Cardiac septum (tissue), 1 donor: Measurements from ENCODE around the gene CAT. TPM values are rescaled to one million over a fixed set of nuclear protein-coding genes. Genes with fewer than 3 reads are reported as not detected.

ENCODE experiments used
- DNase-seq: peaks from one replicate; pipeline ENCODE4 v3.0.0-alpha.2; 2020; ENCODE audit warnings: low spot score
- intact Hi-C: fragments of 100-400 bp; cut with DNase I; formaldehyde crosslinking; loops from one replicate; pipeline ENCODE4 v1.14.0; 2022
- total RNA-seq: library from RNA; stranded (reverse); fragmentation: NEBNext Ultra II Directional; extraction: Animal tissue kit (Norgen Biotek cat#: 25700); gene quantifications from one replicate; pipeline ENCODE4 v1.2.1, GENCODE V29; 2021
- donor health status: DM: no; HTN: no; CAD: no.

Gene CAT
- total RNA-seq, 1 donor from 2014 or later, result 47.6 TPM

DNA sequence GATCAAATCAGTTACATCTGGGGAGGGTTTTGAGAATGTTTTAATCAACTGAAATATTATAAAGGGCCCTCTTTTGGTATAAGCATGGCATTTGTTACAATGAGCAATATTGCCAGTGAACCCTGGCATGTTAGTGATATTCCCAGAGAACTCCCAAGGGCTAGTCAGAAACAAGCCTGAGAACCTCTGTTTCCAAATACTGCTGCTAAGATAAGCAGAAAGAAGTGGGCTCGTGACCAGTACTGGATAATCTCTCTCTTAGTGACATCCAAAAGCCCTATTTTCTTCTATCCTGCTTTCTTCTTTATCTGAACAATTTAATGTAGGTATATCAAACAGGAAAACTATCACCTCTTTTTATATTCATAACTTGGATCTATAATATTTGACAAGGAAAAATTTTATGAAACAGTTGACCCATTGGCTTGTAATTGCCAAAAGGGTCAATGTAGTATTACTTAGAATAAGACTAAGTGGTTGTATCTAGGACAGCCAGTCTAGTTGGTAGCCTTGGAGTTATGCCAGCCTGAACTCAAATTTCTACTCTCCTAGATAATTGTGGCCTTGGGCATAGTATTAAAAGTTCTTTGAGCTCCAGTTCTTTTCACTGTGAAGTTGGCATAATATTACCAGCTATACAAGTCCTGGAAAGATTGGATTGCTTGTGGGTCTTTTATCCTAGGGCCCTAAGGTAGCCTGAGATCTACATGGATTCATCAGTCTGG lies 15.7 kb downstream of the CAT start:
- intact Hi-C loops, result no loop called here

DNA sequence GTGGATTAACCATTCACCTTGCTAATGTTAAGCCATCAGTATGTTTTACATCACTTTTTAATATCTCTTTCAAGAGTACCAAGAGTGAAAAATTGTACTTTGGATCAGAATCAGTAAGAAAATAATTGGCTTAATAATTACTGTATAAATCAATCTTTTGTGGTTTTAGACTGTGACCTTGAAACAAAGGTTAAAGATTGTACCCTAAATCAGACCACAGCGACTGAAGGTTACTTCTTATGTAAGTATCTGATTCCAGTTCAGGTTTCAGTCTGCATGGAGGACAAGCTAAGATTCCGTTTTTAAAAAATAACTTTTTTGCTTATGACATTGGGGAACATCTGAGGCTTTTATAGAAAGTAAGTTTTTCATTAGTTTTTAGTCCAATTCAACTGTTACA lies 18.9 kb downstream of the CAT start:
- DNase-seq, result no peak
- intact Hi-C loops, result no loop called here

More for the DNA sequence above, 15.7 kb downstream of the CAT start:
- no peak for DNase-seq

DNA sequence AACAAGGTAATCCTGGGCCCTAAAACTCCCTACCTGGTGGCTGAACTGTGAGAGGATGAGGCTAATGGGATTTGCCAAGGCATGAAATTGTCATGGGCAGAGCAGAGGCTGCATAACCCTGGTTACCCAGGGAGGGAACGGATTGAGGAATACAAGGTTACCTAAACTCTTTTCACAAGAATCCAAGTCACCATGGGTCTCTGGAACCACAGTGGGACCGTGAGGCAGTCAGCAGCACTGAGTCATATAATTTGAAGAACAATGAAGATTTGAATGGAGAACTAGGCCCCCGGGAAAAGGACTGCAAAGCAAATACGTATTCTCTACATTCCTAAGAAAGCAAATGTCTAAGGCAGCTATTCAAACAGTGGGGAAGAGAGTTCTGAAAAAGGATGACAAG lies 19.8 kb downstream of the CAT start:
- intact Hi-C loops, result no loop called here
- DNase-seq, result no peak

DNA sequence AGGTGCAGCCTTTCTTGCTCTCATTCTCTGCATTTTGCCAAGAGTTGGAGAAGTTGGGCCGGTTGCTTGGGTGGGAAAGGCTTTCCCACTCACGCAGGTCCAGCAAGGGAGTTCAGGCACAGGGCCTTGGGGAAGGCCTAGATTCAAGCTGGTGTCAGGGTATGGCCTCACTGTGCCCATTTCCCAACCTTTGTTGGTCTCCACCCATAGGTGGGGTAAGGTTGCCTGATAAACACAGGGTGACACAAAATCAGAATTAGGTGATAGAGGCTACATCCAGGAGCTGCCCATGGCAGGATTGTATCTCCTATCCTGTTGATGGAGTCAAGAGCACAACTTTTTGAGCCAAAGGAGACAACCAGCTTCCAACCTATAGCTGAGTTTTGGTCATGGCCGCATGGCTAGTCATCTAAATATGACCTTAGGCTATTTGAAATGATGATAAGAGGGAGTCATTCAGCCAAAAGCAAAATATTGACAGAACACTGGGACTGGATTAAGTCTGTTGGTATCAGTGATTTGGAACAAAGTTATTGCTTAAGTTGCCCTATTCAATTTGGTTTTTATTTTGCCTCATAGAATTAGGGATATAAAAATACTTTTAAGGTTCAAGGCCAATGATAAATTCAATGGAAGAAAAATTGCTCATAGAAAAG lies 20.9 kb downstream of the CAT start:
- intact Hi-C loops, result no loop called here
- no peak for DNase-seq

DNA sequence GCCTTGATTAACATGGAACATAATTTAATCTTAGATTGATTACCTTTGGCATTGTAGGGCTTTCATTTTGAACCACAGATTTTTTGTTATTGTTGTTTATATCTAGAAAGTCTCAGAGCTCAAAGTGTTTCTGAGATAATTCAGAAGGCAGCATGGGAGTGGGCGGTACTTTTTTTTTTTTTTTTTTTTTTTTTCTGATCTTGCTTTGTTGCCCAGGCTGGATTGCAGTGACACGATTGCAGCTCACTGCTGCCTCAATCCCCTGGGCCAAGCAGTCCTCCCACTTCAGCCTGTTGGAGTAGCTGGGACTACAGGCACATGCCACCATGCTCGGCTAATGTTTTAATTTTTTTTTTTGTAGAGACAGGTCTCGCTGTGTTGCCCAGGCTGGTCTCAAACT lies 21.5 kb downstream of the CAT start:
- intact Hi-C loops, result no loop called here
- no peak for DNase-seq

DNA sequence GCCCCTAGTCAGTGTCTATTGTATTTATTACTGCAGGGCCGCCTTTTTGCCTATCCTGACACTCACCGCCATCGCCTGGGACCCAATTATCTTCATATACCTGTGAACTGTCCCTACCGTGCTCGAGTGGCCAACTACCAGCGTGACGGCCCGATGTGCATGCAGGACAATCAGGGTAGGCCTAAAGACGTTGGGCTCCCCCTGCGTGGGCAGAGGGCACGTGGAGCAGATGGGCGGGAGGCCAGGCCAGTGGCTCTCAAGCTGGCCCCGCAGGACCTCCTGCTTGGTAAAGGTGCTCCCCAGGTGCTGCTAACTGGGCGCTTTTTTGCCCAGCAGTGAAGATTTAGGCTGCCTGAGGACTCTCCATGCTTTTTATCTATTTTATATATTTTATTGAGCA lies 22.5 kb downstream of the CAT start:
- no peak for DNase-seq

DNA sequence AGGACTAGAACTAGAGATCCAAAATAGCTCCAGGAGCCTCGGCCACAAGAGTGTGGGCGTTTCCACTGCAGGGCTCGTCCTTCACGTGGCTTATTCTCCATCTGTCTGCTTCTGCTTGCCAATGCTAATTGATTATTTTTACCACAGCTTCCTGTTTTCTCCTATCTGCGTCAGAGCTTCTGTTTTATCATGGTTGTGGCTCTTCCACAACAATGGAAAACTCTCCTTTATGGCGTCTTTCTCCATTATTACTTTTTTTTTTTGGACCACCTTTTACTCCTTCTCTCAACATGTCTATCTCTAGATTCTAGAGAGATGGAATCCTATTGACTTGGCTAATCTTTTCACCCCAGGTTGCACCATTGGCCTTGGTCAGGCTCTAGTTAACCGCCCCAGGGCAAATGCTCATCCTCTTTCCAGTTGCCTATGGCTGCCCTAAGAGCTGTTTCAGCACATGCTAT lies 25.9 kb downstream of the CAT start:
- DNase-seq, result no peak
- intact Hi-C loops, result no loop called here

More for the DNA sequence above, 22.5 kb downstream of the CAT start:
- intact Hi-C loops, result no loop called here

DNA sequence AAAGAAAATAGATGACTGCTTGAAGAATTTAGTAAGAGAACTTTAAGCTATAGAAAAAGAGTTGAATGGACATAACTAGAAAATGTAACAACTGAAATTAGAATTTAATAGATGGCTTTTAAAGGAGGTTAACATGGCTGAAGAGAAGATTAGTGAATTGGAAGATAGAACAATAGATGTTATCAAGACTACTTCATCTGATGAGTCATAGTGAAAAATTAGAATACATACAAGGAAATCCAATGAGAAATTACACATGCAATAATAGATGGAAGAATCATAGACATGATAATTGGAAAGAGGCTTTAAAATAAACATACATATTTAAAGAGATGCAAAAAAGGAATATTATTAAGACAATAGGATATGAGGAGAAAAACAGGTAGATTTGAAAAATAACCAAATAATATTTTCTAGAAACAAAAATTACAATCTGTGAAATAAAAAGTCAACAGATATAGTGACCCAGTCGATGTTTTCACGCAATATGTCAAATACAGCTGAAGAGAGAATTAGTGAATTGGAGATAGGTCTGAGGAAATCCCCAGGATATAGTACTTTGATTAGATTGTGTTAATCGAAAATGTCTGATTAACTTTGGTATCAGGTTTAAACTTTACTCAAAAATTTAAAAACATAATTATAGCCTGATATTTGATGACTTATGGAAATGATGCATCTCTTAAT lies 28.2 kb downstream of the CAT start:
- intact Hi-C loops, result no loop called here
- DNase-seq, result no peak

DNA sequence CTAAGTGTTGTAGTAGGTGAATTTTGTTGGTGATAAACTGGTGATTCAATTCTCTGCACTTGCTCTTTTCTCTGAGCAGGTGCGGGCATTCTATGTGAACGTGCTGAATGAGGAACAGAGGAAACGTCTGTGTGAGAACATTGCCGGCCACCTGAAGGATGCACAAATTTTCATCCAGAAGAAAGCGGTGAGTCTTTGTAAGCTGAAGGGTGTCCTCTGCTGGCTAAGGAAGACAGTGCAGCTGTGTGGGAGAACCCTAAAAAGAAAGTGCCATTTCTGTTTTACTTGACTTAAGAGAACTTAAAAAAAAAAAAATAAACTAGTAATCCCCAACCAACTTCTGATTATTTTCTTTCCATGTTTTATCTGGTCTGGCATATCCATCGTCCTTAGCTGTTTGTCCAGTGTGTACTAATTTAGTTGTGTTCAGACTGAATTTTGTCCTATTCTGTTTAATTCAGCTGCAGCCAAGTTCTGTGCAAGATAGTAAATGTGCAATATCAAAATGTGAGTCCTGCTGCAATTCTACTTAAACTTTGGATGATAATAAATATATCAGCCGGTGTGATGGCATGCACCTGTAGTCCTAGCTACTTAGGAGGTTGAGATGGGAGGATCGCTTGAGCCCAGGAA lies 29.6 kb downstream of the CAT start:
- DNase-seq, result no peak
- intact Hi-C loops, result no loop called here

DNA sequence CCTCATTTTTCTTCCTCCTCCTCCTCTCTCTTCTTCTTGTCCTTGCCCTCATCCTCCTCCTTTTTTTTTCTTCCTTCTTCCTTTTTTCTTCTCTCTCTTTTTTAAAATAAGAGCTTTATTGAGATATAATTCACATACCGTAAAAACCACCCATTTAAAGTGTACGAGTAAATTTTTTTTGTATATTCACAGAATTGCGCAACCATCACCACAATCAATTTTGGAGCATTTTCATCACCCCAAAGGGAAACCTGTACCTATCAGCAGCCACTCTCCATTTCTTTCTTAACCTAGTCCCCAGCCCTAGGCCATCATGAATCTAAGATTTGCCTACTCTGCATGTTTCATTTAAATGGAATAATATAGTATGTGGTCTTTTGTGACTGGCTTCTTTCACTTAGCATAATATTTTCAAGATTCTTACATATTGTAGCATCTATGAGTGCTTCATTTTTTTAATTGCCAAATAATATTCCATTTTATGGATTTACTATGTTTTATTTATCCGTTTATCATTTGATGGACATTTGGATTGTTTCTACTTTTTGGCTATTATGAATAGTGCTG lies 35.0 kb downstream of the CAT start:
- intact Hi-C loops, result no loop called here

DNA sequence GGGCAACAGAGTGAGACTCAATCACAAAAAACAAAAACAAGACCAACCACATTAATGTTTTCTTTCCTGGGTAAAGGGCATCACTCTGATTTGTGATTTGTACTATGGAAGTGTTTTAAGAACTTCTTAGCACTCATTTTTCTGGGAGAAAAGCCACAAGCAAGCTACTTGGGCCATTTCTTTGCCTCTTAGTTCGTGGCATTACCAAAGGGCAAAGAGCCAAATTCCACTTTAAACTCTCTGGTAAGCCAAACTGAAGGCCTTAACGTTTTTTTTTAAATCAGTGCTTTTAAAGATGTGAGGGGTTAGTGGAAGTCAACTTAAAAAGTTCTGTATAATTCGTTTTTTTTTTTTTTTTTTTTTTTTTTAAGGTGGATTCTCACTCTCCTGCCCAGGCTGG lies 36.9 kb downstream of the CAT start:
- DNase-seq, result no peak
- intact Hi-C loops, result no loop called here

More for the DNA sequence above, 35.0 kb downstream of the CAT start:
- DNase-seq, result no peak

DNA sequence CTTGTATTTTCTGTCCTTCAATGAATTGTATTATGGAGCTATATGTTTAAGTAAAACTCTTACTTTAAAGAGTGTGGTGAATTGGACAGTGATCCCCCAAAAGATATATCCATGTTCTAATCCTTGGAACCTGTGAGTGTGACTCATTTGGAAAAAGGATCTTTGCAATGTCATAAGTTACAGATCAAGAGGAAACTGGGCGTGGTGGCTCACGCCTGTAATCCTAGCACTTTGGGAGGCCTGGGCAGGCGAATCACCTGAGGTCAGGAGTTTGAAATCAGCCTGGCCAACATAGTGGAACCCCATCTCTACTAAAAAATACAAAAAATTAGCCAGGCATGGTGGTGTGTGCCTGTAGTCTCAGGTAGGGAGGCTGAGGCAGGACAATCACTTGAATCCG lies 38.1 kb downstream of the CAT start:
- intact Hi-C loops, result no loop called here
- DNase-seq, result no peak

DNA sequence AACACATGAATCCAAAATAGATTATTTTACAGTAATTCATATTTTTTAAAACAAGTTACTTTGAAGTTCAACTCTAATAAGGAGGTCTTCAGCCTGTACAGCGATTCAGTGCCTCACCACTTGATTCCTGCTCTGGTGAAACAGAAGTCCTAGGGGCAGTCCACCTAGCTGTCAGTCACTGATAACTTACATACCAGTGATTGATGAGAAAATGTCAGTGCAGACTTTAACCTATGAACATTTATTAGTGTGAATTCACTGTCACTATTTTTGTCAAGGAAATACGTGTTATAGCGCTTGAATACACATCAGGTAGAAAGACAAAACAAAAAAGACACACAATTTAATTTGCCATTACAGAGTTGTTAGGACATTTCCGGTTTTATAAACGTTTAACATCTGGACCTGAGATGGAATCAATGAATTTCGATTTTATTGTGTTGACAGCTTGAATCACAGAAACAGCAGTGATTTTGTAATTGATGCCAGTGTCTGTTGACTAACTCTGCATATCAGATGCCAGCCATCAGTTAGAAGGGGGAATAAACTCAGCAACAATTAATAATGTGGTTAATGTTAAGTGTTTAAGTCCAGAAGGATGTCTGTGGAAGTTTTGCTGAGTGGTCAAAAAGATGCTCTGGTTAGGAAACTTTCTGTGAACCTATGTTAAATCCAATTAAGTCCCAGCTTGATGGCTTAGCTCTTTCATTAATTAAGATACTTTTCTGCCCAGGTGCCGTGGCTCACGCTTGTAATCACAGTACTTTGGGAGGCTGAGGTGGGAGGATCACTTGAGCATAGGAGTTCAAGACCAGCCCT lies 40.3 kb downstream of the CAT start:
- no peak for DNase-seq
- intact Hi-C loops, result no loop called here

DNA sequence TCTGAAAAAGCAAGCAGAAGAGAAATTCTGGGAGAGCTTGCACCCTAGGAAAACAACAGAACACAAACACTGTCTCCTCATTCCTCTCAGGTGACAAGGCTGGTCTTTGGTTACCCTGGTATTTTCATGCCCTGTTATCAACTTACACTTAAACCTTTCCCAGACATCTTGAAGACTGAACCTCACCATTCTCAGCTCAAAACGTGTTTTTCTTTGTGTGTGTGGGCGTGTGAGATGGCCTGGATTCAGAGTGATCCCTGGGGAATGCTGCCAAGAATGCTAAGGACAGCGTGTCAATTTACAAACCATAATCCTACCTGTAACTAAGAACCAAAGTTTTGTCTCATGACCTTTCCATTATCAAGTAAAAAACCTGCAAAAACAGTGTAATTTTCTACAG lies 41.6 kb downstream of the CAT start:
- intact Hi-C loops, result no loop called here

DNA sequence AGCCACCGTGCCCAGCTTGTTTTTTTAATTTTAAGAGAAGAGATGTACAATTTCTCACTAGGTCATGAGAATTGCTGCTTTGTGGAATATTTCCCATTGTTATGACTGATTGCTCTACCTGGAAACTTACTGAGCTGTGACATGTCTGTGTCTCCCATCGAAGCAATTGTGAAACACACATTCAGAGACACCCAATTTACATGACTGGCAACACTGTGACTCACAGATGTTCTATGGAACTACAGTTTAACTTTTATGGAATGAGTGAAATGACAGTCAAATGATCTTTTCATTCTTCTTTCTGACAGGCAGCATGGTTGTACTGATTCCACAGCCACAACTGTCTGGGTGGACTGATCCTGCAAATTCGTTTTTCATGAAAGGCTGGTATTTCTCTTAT lies 42.6 kb downstream of the CAT start:
- no peak for DNase-seq
- intact Hi-C loops, result no loop called here

More for the DNA sequence above, 41.6 kb downstream of the CAT start:
- no peak for DNase-seq

DNA sequence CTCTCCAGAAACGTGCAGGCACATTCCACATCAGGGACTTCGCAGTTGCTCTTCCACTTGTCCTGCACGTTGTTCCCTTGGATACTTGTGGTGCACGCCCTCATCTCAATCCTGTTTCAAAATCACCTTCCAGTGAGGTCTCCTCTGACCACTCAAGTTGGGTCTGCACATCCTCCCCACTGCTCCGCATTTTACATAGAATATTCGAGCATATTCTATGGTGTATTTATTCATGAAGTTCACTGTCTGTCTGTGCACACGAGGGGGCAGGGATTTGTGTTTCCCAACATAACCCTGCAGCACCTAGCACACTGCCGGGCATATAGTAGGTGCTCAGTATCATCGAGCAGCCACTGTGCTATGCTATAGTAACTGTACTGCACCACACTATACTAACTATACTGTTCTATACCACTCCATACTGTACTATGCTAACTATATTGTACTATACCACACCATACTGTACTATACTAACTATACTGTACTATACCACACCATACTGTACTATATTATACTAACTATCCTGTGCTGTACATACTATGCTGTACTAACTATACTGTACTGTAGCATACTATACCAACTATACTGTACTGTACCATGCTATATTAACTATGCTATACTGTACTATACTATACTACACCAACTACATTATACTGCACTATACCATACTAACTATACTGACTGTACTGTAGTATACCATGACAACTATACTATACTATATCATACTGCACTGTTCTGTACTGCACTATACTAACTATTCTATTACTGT lies 44.6 kb downstream of the CAT start:
- intact Hi-C loops, result no loop called here
- DNase-seq, result no peak

DNA sequence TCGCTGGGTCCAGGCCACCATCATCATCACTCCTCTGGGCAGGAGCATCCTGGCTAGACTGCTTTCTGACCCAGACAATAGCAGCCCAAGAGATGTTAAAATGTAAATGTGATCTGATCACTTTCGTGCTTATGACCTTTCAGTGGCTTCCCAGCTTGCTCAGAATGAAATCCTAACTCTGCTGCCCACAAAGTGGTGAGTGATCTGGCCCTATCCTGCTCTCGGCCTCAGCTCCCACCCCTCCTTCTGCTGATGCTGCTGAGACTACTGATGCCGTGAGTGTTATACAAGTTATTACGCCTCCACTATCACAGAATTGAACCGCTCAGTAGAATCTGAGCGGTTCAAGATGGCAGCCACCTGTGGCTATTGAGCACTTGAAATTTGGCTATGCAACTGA lies 48.7 kb downstream of the CAT start:
- DNase-seq, result no peak
- intact Hi-C loops, result no loop called here

DNA sequence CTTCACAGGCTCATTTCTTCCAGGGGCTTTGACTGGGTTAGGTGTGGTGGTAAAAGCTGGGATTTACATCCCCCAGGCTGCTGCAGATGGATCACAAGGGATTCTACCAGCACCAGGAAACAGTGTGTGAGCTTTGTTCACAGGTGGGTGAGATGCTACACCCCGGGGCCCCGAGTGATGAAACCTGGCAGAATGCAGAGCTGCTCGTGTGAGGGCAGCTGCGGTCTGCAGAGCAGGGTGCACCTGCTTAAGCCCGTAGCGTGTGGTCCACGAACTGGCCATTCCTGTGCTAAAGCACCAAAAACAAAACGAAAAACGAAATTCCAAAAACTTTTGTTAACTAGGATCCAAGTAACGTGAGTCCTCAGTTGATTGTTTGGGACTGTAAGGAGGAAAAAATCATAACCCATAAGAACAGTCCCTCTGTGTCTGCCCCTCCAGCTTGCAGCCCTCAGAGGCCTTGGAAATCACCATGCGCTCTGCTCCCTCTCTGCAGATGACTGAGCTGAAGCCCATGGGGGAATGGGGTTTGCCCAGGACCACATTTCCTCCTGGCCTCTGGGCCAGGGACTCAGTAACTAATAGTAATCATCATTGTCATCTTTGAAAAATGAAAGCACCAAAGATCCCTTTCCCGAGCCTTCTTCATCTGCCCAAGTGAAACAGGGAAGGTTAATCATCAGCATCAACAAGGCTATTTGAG lies 50.3 kb downstream of the CAT start:
- intact Hi-C loops, result no loop called here

More for the DNA sequence above, 50.3 kb downstream of the CAT start:
- no peak for DNase-seq
